ENCODE results near the gene AMD1. TPM values are rescaled to one million over a fixed set of nuclear protein-coding genes. Genes with fewer than 3 reads are reported as not detected.

AMD1 gene
- total RNA-seq, 1 donor from 2014 or later: 84.3 TPM

- TF ChIP-seq, protein P1, sequence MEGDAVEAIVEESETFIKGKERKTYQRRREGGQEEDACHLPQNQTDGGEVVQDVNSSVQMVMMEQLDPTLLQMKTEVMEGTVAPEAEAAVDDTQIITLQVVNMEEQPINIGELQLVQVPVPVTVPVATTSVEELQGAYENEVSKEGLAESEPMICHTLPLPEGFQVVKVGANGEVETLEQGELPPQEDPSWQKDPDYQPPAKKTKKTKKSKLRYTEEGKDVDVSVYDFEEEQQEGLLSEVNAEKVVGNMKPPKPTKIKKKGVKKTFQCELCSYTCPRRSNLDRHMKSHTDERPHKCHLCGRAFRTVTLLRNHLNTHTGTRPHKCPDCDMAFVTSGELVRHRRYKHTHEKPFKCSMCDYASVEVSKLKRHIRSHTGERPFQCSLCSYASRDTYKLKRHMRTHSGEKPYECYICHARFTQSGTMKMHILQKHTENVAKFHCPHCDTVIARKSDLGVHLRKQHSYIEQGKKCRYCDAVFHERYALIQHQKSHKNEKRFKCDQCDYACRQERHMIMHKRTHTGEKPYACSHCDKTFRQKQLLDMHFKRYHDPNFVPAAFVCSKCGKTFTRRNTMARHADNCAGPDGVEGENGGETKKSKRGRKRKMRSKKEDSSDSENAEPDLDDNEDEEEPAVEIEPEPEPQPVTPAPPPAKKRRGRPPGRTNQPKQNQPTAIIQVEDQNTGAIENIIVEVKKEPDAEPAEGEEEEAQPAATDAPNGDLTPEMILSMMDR (conservative IDR thresholded peaks at IDR 0.05): no peak
- peak overlapping the region; percentile 93 for H3K27ac Mint-ChIP-seq
- peaks cover 2% of the 10 kb centered on the region for H3K27me3 Mint-ChIP-seq
- no peaks in the 10 kb centered on the region for H3K9me3 Mint-ChIP-seq
- H3K36me3 Mint-ChIP-seq: no peaks in the 10 kb centered on the region
- DNase-seq (ENCODE audit: extremely low spot score, unreplicated experiment): peak; percentile 73
- H3K4me1 Mint-ChIP-seq (ENCODE audit: unreplicated experiment): peaks cover 37% of the 10 kb centered on the region
- peak overlapping the region; percentile 93 for H3K4me3 Mint-ChIP-seq
These were observed 1.1 kb downstream of the AMD1 start for GRCh38 chr6:110875548-110876169.

GRCh38 chr6:110876170-110876773, 1.7 kb downstream of the AMD1 start:
- Mint-ChIP-seq H3K9me3 (no peaks in the 10 kb centered on the region), H3K27ac (peak overlapping the region; percentile 93), H3K36me3 (peaks cover 3% of the 10 kb centered on the region), H3K4me1 (ENCODE audit: unreplicated experiment) (peaks cover 42% of the 10 kb centered on the region), H3K27me3 (peaks cover 2% of the 10 kb centered on the region), H3K4me3 (peak overlapping the region; percentile 93)
- TF ChIP-seq, protein P1 (conservative IDR thresholded peaks at IDR 0.05): no peak
- peak; percentile 86 for DNase-seq (ENCODE audit: extremely low spot score, unreplicated experiment)

- peaks cover 2% of the 10 kb centered on the region for H3K27me3 Mint-ChIP-seq
- H3K4me3 Mint-ChIP-seq: peak overlapping the region; percentile 93
- TF ChIP-seq, protein P1 (conservative IDR thresholded peaks at IDR 0.05): no peak
- peaks cover 44% of the 10 kb centered on the region for H3K4me1 Mint-ChIP-seq (ENCODE audit: unreplicated experiment)
- peaks cover 3% of the 10 kb centered on the region for H3K36me3 Mint-ChIP-seq
- H3K9me3 Mint-ChIP-seq: no peaks in the 10 kb centered on the region
- no peak for DNase-seq (ENCODE audit: extremely low spot score, unreplicated experiment)
- H3K27ac Mint-ChIP-seq: peak overlapping the region; percentile 93
These were observed 2.4 kb downstream of the AMD1 start for GRCh38 chr6:110876806-110877564.

GRCh38 chr6:110877569-110877968, 3.0 kb downstream of the AMD1 start:
- peaks cover 49% of the 10 kb centered on the region for H3K4me1 Mint-ChIP-seq (ENCODE audit: unreplicated experiment)
- TF ChIP-seq, protein P1 (conservative IDR thresholded peaks at IDR 0.05): no peak
- peak overlapping the region; percentile 93 for H3K4me3 Mint-ChIP-seq
- H3K27ac Mint-ChIP-seq: peak overlapping the region; percentile 93
- peaks cover 6% of the 10 kb centered on the region for H3K36me3 Mint-ChIP-seq
- peaks cover 2% of the 10 kb centered on the region for H3K27me3 Mint-ChIP-seq
- no peak for DNase-seq (ENCODE audit: extremely low spot score, unreplicated experiment)
- H3K9me3 Mint-ChIP-seq: peaks cover 2% of the 10 kb centered on the region

GRCh38 chr6:110878751-110879522, 4.4 kb downstream of the AMD1 start:
- Mint-ChIP-seq H3K36me3 (peaks cover 8% of the 10 kb centered on the region), H3K4me1 (ENCODE audit: unreplicated experiment) (peaks cover 57% of the 10 kb centered on the region), H3K9me3 (peaks cover 3% of the 10 kb centered on the region), H3K4me3 (peak overlapping the region; percentile 93), H3K27ac (peak overlapping the region; percentile 57), H3K27me3 (peaks cover 2% of the 10 kb centered on the region)
- TF ChIP-seq, protein P1 (conservative IDR thresholded peaks at IDR 0.05): peak; percentile 66
- DNase-seq (ENCODE audit: extremely low spot score, unreplicated experiment): no peak
